ENCODE data around the gene NBAS. TPM values are rescaled to one million over a fixed set of nuclear protein-coding genes. Genes with fewer than 3 reads are reported as not detected.

Gene NBAS
- total and polyA plus RNA-seq, 4 donors, result 55.6 to 105 (median 73.0) TPM

GRCh38 chr2:15242936-15243461 lies 318.1 kb downstream of the NBAS start:
- no peak for DNase-seq (ENCODE audit: low read depth in 4 of 6, low spot score in 6 of 6)
- WGBS (ENCODE audit: insufficient coverage), result 83% methylated on average over 1 of the region's 3 CpGs

GRCh38 chr2:15241929-15242328 lies 319.2 kb downstream of the NBAS start:
- 72% methylated on average over 2 of the region's 3 CpGs for WGBS (ENCODE audit: insufficient coverage)
- Histone ChIP-seq H3K4me3 (ENCODE audit: low read depth, low read length) (no peak overlapping the region), H3K27me3 (ENCODE audit: control insufficient read depth, insufficient read depth, low read length) (no peaks in the 10 kb centered on the region), H3K4me1 (ENCODE audit: control insufficient read depth, insufficient read depth, low read length) (peaks cover 4% of the 10 kb centered on the region), H3K9me3 (ENCODE audit: control insufficient read depth, insufficient read depth, low read length) (no peaks in the 10 kb centered on the region), H3K36me3 (ENCODE audit: control insufficient read depth, insufficient read depth, low read length) (no peaks in the 10 kb centered on the region), H3K27ac (ENCODE audit: low read depth, low read length) (no peak overlapping the region)
- DNase-seq (ENCODE audit: low read depth in 4 of 6, low spot score in 6 of 6), result no peak

More at GRCh38 chr2:15242936-15243461, 318.1 kb downstream of the NBAS start:
- H3K27me3 ChIP-seq (ENCODE audit: control insufficient read depth, insufficient read depth, low read length), result no peaks in the 10 kb centered on the region
- no peaks in the 10 kb centered on the region for H3K9me3 ChIP-seq (ENCODE audit: control insufficient read depth, insufficient read depth, low read length)
- no peak overlapping the region for H3K27ac ChIP-seq (ENCODE audit: low read depth, low read length)
- peaks cover 4% of the 10 kb centered on the region for H3K4me1 ChIP-seq (ENCODE audit: control insufficient read depth, insufficient read depth, low read length)
- no peaks in the 10 kb centered on the region for H3K36me3 ChIP-seq (ENCODE audit: control insufficient read depth, insufficient read depth, low read length)
- no peak overlapping the region for H3K4me3 ChIP-seq (ENCODE audit: low read depth, low read length)

- H3K27ac ChIP-seq (ENCODE audit: low read depth, low read length), result no peak overlapping the region
- WGBS (ENCODE audit: insufficient coverage), result no CpG with 5 or more reads among the region's 1 CpG
- no peak for DNase-seq (ENCODE audit: low read depth in 4 of 6, low spot score in 6 of 6)
- no peaks in the 10 kb centered on the region for H3K27me3 ChIP-seq (ENCODE audit: control insufficient read depth, insufficient read depth, low read length)
- no peak overlapping the region for H3K4me3 ChIP-seq (ENCODE audit: low read depth, low read length)
- H3K4me1 ChIP-seq (ENCODE audit: control insufficient read depth, insufficient read depth, low read length), result no peaks in the 10 kb centered on the region
- no peaks in the 10 kb centered on the region for H3K9me3 ChIP-seq (ENCODE audit: control insufficient read depth, insufficient read depth, low read length)
- no peaks in the 10 kb centered on the region for H3K36me3 ChIP-seq (ENCODE audit: control insufficient read depth, insufficient read depth, low read length)
Measured at GRCh38 chr2:15241201-15241600, 319.9 kb downstream of the NBAS start.

GRCh38 chr2:15238028-15238427 lies 323.1 kb downstream of the NBAS start:
- H3K27ac ChIP-seq (ENCODE audit: low read depth, low read length), result no peak overlapping the region

GRCh38 chr2:15230599-15231192 lies 330.4 kb downstream of the NBAS start:
- DNase-seq (ENCODE audit: low read depth in 4 of 6, low spot score in 6 of 6), result peak in 2 of 6 donors; percentile 7 to 17
- Histone ChIP-seq H3K9me3 (ENCODE audit: control insufficient read depth, insufficient read depth, low read length) (no peaks in the 10 kb centered on the region), H3K36me3 (ENCODE audit: control insufficient read depth, insufficient read depth, low read length) (no peaks in the 10 kb centered on the region), H3K27ac (ENCODE audit: low read depth, low read length) (no peak overlapping the region), H3K4me3 (ENCODE audit: low read depth, low read length) (no peak overlapping the region), H3K4me1 (ENCODE audit: control insufficient read depth, insufficient read depth, low read length) (peaks cover 3% of the 10 kb centered on the region), H3K27me3 (ENCODE audit: control insufficient read depth, insufficient read depth, low read length) (no peaks in the 10 kb centered on the region)
- 74% methylated on average over 2 of the region's 7 CpGs for WGBS (ENCODE audit: insufficient coverage)

More at GRCh38 chr2:15238028-15238427, 323.1 kb downstream of the NBAS start:
- Histone ChIP-seq H3K9me3 (ENCODE audit: control insufficient read depth, insufficient read depth, low read length) (no peaks in the 10 kb centered on the region), H3K4me3 (ENCODE audit: low read depth, low read length) (no peak overlapping the region), H3K36me3 (ENCODE audit: control insufficient read depth, insufficient read depth, low read length) (no peaks in the 10 kb centered on the region), H3K4me1 (ENCODE audit: control insufficient read depth, insufficient read depth, low read length) (no peaks in the 10 kb centered on the region), H3K27me3 (ENCODE audit: control insufficient read depth, insufficient read depth, low read length) (no peaks in the 10 kb centered on the region)
- WGBS (ENCODE audit: insufficient coverage), result 100% methylated on average over 1 of the region's 5 CpGs
- no peak for DNase-seq (ENCODE audit: low read depth in 4 of 6, low spot score in 6 of 6)

GRCh38 chr2:15226661-15227060 lies 334.5 kb downstream of the NBAS start:
- Histone ChIP-seq H3K4me3 (ENCODE audit: low read depth, low read length) (no peak overlapping the region), H3K36me3 (ENCODE audit: control insufficient read depth, insufficient read depth, low read length) (no peaks in the 10 kb centered on the region)
- no CpG with 5 or more reads among the region's 2 CpGs for WGBS (ENCODE audit: insufficient coverage)

GRCh38 chr2:15225131-15225530 lies 336.0 kb downstream of the NBAS start:
- WGBS (ENCODE audit: insufficient coverage), result 95% methylated on average over 3 of the region's 4 CpGs
- H3K27me3 ChIP-seq (ENCODE audit: control insufficient read depth, insufficient read depth, low read length), result no peaks in the 10 kb centered on the region

More at GRCh38 chr2:15226661-15227060, 334.5 kb downstream of the NBAS start:
- no peak for DNase-seq (ENCODE audit: low read depth in 4 of 6, low spot score in 6 of 6)
- Histone ChIP-seq H3K27ac (ENCODE audit: low read depth, low read length) (no peak overlapping the region), H3K9me3 (ENCODE audit: control insufficient read depth, insufficient read depth, low read length) (no peaks in the 10 kb centered on the region), H3K27me3 (ENCODE audit: control insufficient read depth, insufficient read depth, low read length) (no peaks in the 10 kb centered on the region), H3K4me1 (ENCODE audit: control insufficient read depth, insufficient read depth, low read length) (peaks cover 3% of the 10 kb centered on the region)

GRCh38 chr2:15224641-15225040 lies 336.5 kb downstream of the NBAS start:
- WGBS (ENCODE audit: insufficient coverage), result 100% methylated on average over 1 of the region's 6 CpGs
- Histone ChIP-seq H3K36me3 (ENCODE audit: control insufficient read depth, insufficient read depth, low read length) (no peaks in the 10 kb centered on the region), H3K27ac (ENCODE audit: low read depth, low read length) (no peak overlapping the region), H3K4me1 (ENCODE audit: control insufficient read depth, insufficient read depth, low read length) (no peaks in the 10 kb centered on the region), H3K27me3 (ENCODE audit: control insufficient read depth, insufficient read depth, low read length) (no peaks in the 10 kb centered on the region), H3K9me3 (ENCODE audit: control insufficient read depth, insufficient read depth, low read length) (no peaks in the 10 kb centered on the region), H3K4me3 (ENCODE audit: low read depth, low read length) (no peak overlapping the region)
- no peak for DNase-seq (ENCODE audit: low read depth in 4 of 6, low spot score in 6 of 6)

More at GRCh38 chr2:15225131-15225530, 336.0 kb downstream of the NBAS start:
- Histone ChIP-seq H3K36me3 (ENCODE audit: control insufficient read depth, insufficient read depth, low read length) (no peaks in the 10 kb centered on the region), H3K27ac (ENCODE audit: low read depth, low read length) (no peak overlapping the region), H3K4me3 (ENCODE audit: low read depth, low read length) (no peak overlapping the region), H3K9me3 (ENCODE audit: control insufficient read depth, insufficient read depth, low read length) (no peaks in the 10 kb centered on the region), H3K4me1 (ENCODE audit: control insufficient read depth, insufficient read depth, low read length) (no peaks in the 10 kb centered on the region)
- no peak for DNase-seq (ENCODE audit: low read depth in 4 of 6, low spot score in 6 of 6)

GRCh38 chr2:15223887-15224286 lies 337.2 kb downstream of the NBAS start:
- Histone ChIP-seq H3K4me1 (ENCODE audit: control insufficient read depth, insufficient read depth, low read length) (no peaks in the 10 kb centered on the region), H3K9me3 (ENCODE audit: control insufficient read depth, insufficient read depth, low read length) (no peaks in the 10 kb centered on the region), H3K27me3 (ENCODE audit: control insufficient read depth, insufficient read depth, low read length) (no peaks in the 10 kb centered on the region), H3K4me3 (ENCODE audit: low read depth, low read length) (no peak overlapping the region), H3K27ac (ENCODE audit: low read depth, low read length) (no peak overlapping the region), H3K36me3 (ENCODE audit: control insufficient read depth, insufficient read depth, low read length) (no peaks in the 10 kb centered on the region)
- WGBS (ENCODE audit: insufficient coverage), result no CpG with 5 or more reads among the region's 3 CpGs
- peak in 1 of 6 donors; percentile 37 for DNase-seq (ENCODE audit: low read depth in 4 of 6, low spot score in 6 of 6)

GRCh38 chr2:15222856-15223255 lies 338.3 kb downstream of the NBAS start:
- DNase-seq (ENCODE audit: low read depth in 4 of 6, low spot score in 6 of 6), result no peak
- H3K4me3 ChIP-seq (ENCODE audit: low read depth, low read length), result no peak overlapping the region
- H3K27ac ChIP-seq (ENCODE audit: low read depth, low read length), result no peak overlapping the region
- peaks cover 7% of the 10 kb centered on the region for H3K36me3 ChIP-seq (ENCODE audit: control insufficient read depth, insufficient read depth, low read length)
- H3K9me3 ChIP-seq (ENCODE audit: control insufficient read depth, insufficient read depth, low read length), result no peaks in the 10 kb centered on the region
- H3K27me3 ChIP-seq (ENCODE audit: control insufficient read depth, insufficient read depth, low read length), result no peaks in the 10 kb centered on the region
- WGBS (ENCODE audit: insufficient coverage), result no CpG with 5 or more reads among the region's 3 CpGs
- H3K4me1 ChIP-seq (ENCODE audit: control insufficient read depth, insufficient read depth, low read length), result no peaks in the 10 kb centered on the region
